ENCODE results near the gene TCEANC2.

DNA sequence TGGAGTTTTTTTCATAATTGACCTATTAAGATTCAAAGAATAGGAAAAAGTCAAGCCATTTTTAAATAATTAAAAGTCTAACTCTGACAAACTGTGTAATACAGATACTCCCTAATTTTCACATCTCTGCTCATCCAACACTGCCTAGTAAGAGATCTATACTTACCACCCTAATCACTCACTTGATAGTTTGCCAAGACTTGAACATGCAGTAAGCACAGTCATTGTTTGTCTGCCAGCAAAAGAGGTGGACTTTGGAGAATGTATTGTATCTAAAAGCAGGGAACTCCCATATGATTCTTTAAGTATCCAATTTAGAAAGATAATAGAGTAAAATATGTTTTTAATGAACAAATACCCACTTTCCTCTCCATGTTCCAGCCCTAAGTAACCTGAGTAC lies 15.9 kb upstream of the TCEANC2 start:
- TF ChIP-seq CTCF (IDR thresholded peaks at IDR 0.05) (no peak), POLR2A (IDR thresholded peaks at IDR 0.05) (no peak)

Measured in esophagus squamous epithelium (tissue), 4 donors.